Measurements from ENCODE around the gene ME3. TPM values are rescaled to one million over a fixed set of nuclear protein-coding genes. Genes with fewer than 3 reads are reported as not detected.

Gene ME3
- total and polyA plus RNA-seq, 4 donors, result 1.4 to 7.2 (median 2.3) TPM

DNA sequence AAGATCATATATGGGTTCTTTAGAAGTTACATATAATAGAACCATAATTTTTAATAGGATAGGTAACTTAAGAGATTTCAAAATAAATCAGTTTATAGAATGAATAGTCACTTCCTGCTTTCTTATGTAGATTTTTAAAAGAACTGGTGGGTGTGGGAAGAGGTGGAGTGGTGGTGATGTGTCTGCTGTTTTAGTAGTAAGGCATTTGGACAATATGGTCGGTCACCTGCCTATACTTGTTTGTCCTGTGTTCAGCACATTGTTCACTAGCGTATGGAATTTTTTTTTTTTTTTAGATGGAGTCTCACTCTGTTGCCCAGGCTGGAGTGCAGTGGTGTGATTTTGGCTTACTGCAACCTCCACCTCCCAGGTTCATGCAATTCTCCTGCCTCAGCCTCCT is 258.4 kb downstream of the ME3 start:
- H3K27me3 ChIP-seq (ENCODE audit: control insufficient read depth in 4 of 4, insufficient read depth in 4 of 4, low read length in 3 of 4), result no peaks in the 10 kb centered on the region
- DNase-seq (ENCODE audit: low spot score), result no peak
- no peak overlapping the region for H3K4me3 ChIP-seq (ENCODE audit: low read depth in 1 of 3, low read length in 3 of 3)
- no peaks in the 10 kb centered on the region for H3K9me3 ChIP-seq (ENCODE audit: control insufficient read depth in 4 of 4, low read length in 3 of 4)
- WGBS, result 96% methylated on average over 2 of the region's 2 CpGs
- no peak overlapping the region for H3K9ac ChIP-seq (ENCODE audit: low read depth in 1 of 2, low read length in 2 of 2)
- TF ChIP-seq YY1 (IDR thresholded peaks at IDR 0.05), result no peak
- TF ChIP-seq, protein P1, sequence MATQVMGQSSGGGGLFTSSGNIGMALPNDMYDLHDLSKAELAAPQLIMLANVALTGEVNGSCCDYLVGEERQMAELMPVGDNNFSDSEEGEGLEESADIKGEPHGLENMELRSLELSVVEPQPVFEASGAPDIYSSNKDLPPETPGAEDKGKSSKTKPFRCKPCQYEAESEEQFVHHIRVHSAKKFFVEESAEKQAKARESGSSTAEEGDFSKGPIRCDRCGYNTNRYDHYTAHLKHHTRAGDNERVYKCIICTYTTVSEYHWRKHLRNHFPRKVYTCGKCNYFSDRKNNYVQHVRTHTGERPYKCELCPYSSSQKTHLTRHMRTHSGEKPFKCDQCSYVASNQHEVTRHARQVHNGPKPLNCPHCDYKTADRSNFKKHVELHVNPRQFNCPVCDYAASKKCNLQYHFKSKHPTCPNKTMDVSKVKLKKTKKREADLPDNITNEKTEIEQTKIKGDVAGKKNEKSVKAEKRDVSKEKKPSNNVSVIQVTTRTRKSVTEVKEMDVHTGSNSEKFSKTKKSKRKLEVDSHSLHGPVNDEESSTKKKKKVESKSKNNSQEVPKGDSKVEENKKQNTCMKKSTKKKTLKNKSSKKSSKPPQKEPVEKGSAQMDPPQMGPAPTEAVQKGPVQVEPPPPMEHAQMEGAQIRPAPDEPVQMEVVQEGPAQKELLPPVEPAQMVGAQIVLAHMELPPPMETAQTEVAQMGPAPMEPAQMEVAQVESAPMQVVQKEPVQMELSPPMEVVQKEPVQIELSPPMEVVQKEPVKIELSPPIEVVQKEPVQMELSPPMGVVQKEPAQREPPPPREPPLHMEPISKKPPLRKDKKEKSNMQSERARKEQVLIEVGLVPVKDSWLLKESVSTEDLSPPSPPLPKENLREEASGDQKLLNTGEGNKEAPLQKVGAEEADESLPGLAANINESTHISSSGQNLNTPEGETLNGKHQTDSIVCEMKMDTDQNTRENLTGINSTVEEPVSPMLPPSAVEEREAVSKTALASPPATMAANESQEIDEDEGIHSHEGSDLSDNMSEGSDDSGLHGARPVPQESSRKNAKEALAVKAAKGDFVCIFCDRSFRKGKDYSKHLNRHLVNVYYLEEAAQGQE (IDR thresholded peaks at IDR 0.05), result no peak
- no peak for TF ChIP-seq JUND (IDR thresholded peaks at IDR 0.05)
- H3K4me1 ChIP-seq (ENCODE audit: control insufficient read depth in 4 of 4, insufficient read depth in 4 of 4, low read length in 3 of 4), result no peaks in the 10 kb centered on the region
- H3K27ac ChIP-seq (ENCODE audit: low read depth in 1 of 2, low read length in 2 of 2), result no peak overlapping the region
- H3K36me3 ChIP-seq (ENCODE audit: control insufficient read depth in 4 of 4, insufficient read depth in 3 of 4, low read depth in 1 of 4, low read length in 3 of 4), result no peaks in the 10 kb centered on the region

DNA sequence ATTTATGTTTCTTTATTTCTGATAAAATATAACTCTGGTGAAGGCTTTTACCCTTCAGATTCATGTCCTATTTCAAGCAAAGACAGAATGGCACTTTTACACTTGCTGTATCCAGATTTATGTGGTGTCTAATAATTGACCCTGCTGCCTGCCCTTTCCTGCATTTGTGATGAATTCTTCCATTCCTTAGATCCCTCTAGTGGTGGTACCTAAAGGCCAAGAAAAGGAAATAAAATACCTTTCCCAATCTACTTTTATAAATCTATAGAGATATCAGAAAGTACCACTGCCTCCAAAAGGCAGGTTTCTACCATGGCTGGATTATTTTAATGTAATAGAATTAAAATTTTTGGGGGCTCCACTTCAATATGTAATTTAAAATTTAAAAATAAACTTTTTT is 263.6 kb downstream of the ME3 start:
- TF ChIP-seq EGR1 (IDR thresholded peaks at IDR 0.05; ENCODE audit: low read depth in 2 of 2) (no peak), CTCF (IDR thresholded peaks at IDR 0.05; ENCODE audit: low read depth, low read length, missing input control) (peak; percentile 5), HNF4A (conservative IDR thresholded peaks at IDR 0.05) (no peak)
- Histone ChIP-seq H3K9ac (ENCODE audit: low read depth in 1 of 2, low read length in 2 of 2) (no peak overlapping the region), H3K9me3 (ENCODE audit: control insufficient read depth in 4 of 4, low read length in 3 of 4) (no peaks in the 10 kb centered on the region), H3K27me3 (ENCODE audit: control insufficient read depth in 4 of 4, insufficient read depth in 4 of 4, low read length in 3 of 4) (no peaks in the 10 kb centered on the region), H3K4me3 (ENCODE audit: low read depth in 1 of 3, low read length in 3 of 3) (no peak overlapping the region), H3K4me1 (ENCODE audit: control insufficient read depth in 4 of 4, insufficient read depth in 4 of 4, low read length in 3 of 4) (no peaks in the 10 kb centered on the region), H3K36me3 (ENCODE audit: control insufficient read depth in 4 of 4, insufficient read depth in 3 of 4, low read depth in 1 of 4, low read length in 3 of 4) (no peaks in the 10 kb centered on the region), H3K27ac (ENCODE audit: low read depth in 1 of 2, low read length in 2 of 2) (no peak overlapping the region)
- DNase-seq (ENCODE audit: low spot score), result no peak

- Histone ChIP-seq H3K27me3 (ENCODE audit: control insufficient read depth in 4 of 4, insufficient read depth in 4 of 4, low read length in 3 of 4) (no peaks in the 10 kb centered on the region), H3K4me3 (ENCODE audit: low read depth in 1 of 3, low read length in 3 of 3) (no peak overlapping the region), H3K9ac (ENCODE audit: low read depth in 1 of 2, low read length in 2 of 2) (no peak overlapping the region), H3K4me1 (ENCODE audit: control insufficient read depth in 4 of 4, insufficient read depth in 4 of 4, low read length in 3 of 4) (no peaks in the 10 kb centered on the region), H3K36me3 (ENCODE audit: control insufficient read depth in 4 of 4, insufficient read depth in 3 of 4, low read depth in 1 of 4, low read length in 3 of 4) (no peaks in the 10 kb centered on the region), H3K9me3 (ENCODE audit: control insufficient read depth in 4 of 4, low read length in 3 of 4) (no peaks in the 10 kb centered on the region), H3K27ac (ENCODE audit: low read depth in 1 of 2, low read length in 2 of 2) (no peak overlapping the region)
- DNase-seq (ENCODE audit: low spot score), result no peak
- TF ChIP-seq, protein P2, sequence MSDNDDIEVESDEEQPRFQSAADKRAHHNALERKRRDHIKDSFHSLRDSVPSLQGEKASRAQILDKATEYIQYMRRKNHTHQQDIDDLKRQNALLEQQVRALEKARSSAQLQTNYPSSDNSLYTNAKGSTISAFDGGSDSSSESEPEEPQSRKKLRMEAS (IDR thresholded peaks at IDR 0.05), result no peak
- TF ChIP-seq EGR1 (IDR thresholded peaks at IDR 0.05; ENCODE audit: low read depth in 2 of 2) (no peak), JUND (IDR thresholded peaks at IDR 0.05) (no peak), FOXA2 (IDR thresholded peaks at IDR 0.05) (no peak), YY1 (IDR thresholded peaks at IDR 0.05) (no peak), ATF3 (IDR thresholded peaks at IDR 0.05) (no peak), TAF1 (conservative IDR thresholded peaks at IDR 0.05) (no peak), FOXA1 (IDR thresholded peaks at IDR 0.05) (no peak), RXRA (IDR thresholded peaks at IDR 0.05) (no peak), GABPA (IDR thresholded peaks at IDR 0.05 in 1 of 2, conservative IDR thresholded peaks at IDR 0.05 in 1 of 2) (no peak), ZBTB33 (IDR thresholded peaks at IDR 0.05) (no peak)
- TF ChIP-seq, protein P1 (IDR thresholded peaks at IDR 0.05), result no peak
- 84% methylated on average over 1 of the region's 1 CpG for WGBS
These were observed 269.0 kb downstream of the ME3 start for GRCh38 chr11:86403458-86403857.

Data from liver (tissue), 9 donors.